Right lobe of liver (tissue), 6 donors: ENCODE data around the gene NME4. TPM values are rescaled to one million over a fixed set of nuclear protein-coding genes. Genes with fewer than 3 reads are reported as not detected.
"Not testable (repeated sequence)": the region's sequence is repeated elsewhere in the genome, so short reads cannot be mapped to it uniquely, and the experiment has no call there.

ENCODE experiments used
- ATAC-seq, 4 donors: fragments of 200-7000 bp; cut with Tn5 transposase; one replicate each; pipeline ENCODE4 v1.9.1; 2020; ENCODE audit warnings: mild to moderate bottlenecking in 4 of 4, moderate library complexity in 4 of 4
- DNase-seq, 3 donors: peaks; one replicate each; pipeline ENCODE4 v3.0.0-alpha.2; 2020
- H3K27ac ChIP-seq, 3 donors: fragments of 200-600 bp; one replicate each; pipeline ENCODE4 v1.8.0; 2022
- H3K27me3 ChIP-seq, 2 donors: fragments of 200-600 bp; one replicate each; pipeline ENCODE4 v1.8.0; 2022
- H3K36me3 ChIP-seq, 4 donors: fragments of 200-600 bp; sonication (generic) in 1 of 4; one replicate each; pipeline versions ENCODE4 v1.5.1 to v1.8.0; 2017 to 2022; ENCODE audit warnings: control low read depth in 1 of 4
- H3K4me1 ChIP-seq, 4 donors: fragments of 200-600 bp; sonication (generic) in 1 of 4; one replicate each; pipeline versions ENCODE4 v1.5.1 to v1.8.0; 2017 to 2022; ENCODE audit warnings: control low read depth in 1 of 4
- H3K4me3 ChIP-seq, 3 donors: fragments of 200-600 bp; one replicate each; pipeline ENCODE4 v1.8.0; 2022
- H3K9me3 ChIP-seq, 4 donors: fragments of 200-600 bp; sonication (generic) in 1 of 4; one replicate each; pipeline versions ENCODE4 v1.5.1 to v1.8.0; 2017 to 2022; ENCODE audit warnings: control low read depth in 1 of 4
- POLR2A ChIP-seq: fragments of 450-650 bp; IDR thresholded peaks from one replicate; pipeline ENCODE4 v1.6.1; 2017; ENCODE audit warnings: antibody characterized with exemption, mild to moderate bottlenecking
- WGBS: methylation state at CpG from one replicate; pipeline ENCODE4 v1.1.6; 2018; ENCODE audit warnings: low coverage, low lambda C conversion rate; ENCODE audit not compliant: insufficient coverage; ENCODE audit errors: missing lambda C conversion rate; 5-methylcytosine and 5-hydroxymethylcytosine counted together
- intact Hi-C, 2 donors: fragments of 100-400 bp; cut with DNase I; formaldehyde crosslinking; loops; one replicate each; pipeline versions ENCODE4 v1.11.2 to v1.14.1; 2022
- total RNA-seq, 6 experiments: library from RNA; depleted of rRNA in 2 of 6; stranded (reverse); fragments of >200 nt in 2 of 6; fragmentation: NEBNext Ultra II Directional in 3 of 6; extraction: Animal tissue kit (Norgen Biotek cat#: 25700) in 3 of 6; gene quantifications; one replicate each; pipeline versions ENCODE4 v1.1.0 to v1.2.4, GENCODE V29; 2016 to 2023
- TF ChIP-seq, protein P1 (sequence below), 4 donors: fragments of 200-600 bp in 3 of 4; fragments of 450-650 bp in 1 of 4; IDR thresholded peaks; one replicate each; pipeline versions ENCODE4 v1.5.1 to v1.8.0; 2016 to 2022; ENCODE audit warnings: antibody characterized with exemption in 4 of 4, mild to moderate bottlenecking in 2 of 4
- donor health status: DM: no; HTN: yes; CAD: no.
- donor health status: DM: no; HTN: no; CAD: no.
- donor health status: DM: no; HTN: no; CAD: no.
- donor health status: DM: no; HTN: yes; CAD: no.
- donor health status: DM: no; HTN: yes; CAD: no.

Gene NME4
- total RNA-seq, 6 experiments from 2014 or later = 50.3 to 83.6 (median 61.0) TPM

DNA sequence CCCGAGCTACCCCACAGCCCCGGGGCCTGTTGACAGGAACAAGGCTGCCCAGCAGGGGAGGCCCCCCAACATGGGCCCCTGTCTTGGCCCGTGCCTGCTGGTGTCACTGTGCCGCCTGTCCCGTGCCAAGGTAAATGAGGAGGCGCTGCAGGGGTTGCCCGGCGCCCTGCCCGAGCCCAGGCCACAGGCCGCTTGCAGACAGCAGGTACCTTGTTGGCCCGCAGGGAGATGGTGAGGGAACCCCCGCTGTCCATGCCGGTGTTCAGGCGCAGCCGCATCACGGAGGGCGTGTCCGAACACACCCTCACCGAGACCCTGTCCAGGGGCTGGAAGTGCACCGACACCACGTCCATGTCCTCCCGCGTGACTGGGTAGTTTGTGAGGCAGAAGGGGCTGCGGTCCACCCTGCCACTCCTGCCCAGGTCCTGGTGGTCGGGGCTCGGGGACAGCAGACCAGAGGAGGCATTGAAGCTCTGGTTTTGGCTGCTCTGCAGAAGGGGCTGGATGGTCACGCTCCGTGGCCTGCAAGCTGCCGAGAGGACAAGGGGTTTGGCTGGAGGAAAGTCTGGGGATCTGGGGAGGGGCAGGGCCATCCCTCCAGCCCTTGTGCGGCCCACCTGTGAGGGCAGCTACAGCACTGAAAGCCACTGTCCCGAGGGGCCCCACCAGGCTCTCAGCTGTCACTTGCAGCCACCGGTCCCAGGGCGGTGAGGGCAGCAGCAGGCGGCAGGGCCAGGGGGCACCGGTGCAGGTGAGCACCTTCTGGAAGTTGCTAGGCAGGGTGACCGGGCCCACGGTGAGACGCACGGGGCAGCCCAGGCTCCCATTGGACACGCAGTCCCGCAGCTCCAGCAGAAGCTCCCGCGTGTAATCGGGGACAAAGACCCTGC, 20.8 kb upstream of the NME4 start:
- intact Hi-C loops = no loop called here
- no peak for ATAC-seq
- no peaks in the 10 kb centered on the region for H3K27me3 ChIP-seq
- peaks cover 0 to 11% (median 0%) of the 10 kb centered on the region in 4 donors for H3K36me3 ChIP-seq
- H3K4me3 ChIP-seq = no peak overlapping the region
- H3K27ac ChIP-seq = no peak overlapping the region
- peak in 2 of 3 donors; percentile 21 to 50 for DNase-seq
- no peak for TF ChIP-seq POLR2A
- TF ChIP-seq, protein P1, sequence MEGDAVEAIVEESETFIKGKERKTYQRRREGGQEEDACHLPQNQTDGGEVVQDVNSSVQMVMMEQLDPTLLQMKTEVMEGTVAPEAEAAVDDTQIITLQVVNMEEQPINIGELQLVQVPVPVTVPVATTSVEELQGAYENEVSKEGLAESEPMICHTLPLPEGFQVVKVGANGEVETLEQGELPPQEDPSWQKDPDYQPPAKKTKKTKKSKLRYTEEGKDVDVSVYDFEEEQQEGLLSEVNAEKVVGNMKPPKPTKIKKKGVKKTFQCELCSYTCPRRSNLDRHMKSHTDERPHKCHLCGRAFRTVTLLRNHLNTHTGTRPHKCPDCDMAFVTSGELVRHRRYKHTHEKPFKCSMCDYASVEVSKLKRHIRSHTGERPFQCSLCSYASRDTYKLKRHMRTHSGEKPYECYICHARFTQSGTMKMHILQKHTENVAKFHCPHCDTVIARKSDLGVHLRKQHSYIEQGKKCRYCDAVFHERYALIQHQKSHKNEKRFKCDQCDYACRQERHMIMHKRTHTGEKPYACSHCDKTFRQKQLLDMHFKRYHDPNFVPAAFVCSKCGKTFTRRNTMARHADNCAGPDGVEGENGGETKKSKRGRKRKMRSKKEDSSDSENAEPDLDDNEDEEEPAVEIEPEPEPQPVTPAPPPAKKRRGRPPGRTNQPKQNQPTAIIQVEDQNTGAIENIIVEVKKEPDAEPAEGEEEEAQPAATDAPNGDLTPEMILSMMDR (IDR thresholded peaks at IDR 0.05) = no peak
- no peaks in the 10 kb centered on the region for H3K4me1 ChIP-seq
- no CpG with 5 or more reads among the region's 44 CpGs for WGBS
- H3K9me3 ChIP-seq = no peaks in the 10 kb centered on the region

DNA sequence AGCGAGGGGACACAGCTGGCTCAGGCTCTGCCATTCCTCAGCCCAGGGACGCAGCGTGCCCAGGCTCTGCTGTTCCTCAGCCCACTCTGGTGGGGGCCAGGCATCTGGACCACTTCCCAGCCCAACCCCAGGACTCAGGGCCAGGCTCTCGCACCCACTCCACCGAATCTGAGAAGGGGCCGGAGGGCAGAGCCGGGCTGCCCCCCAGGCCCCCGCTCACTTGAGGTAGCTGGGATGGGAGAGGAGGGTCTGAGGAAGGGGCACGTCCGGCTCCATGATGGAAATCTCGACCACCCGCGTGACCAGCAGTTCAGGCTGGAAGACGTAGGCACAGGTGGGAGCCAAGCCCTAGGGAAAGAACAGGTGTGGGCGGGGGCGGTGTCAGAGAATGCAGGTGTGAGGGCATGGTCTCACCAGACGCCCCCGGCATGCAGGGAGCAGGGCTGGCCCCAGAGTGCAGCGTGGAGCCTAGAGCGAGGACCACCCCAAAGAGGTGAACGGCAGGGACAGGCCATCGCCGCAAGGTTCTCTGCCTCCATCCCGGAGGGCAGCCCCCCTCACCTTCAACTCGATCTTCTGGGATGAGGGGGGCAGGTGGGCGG, 20.1 kb upstream of the NME4 start:
- WGBS = 87% methylated on average over 3 of the region's 26 CpGs
- intact Hi-C loops = no loop called here
- TF ChIP-seq, protein P1 (IDR thresholded peaks at IDR 0.05) = no peak
- TF ChIP-seq POLR2A = no peak
- no peak overlapping the region for H3K4me3 ChIP-seq
- H3K27me3 ChIP-seq = no peaks in the 10 kb centered on the region
- DNase-seq (peak in 2 of 3 donors; percentile 19 to 49), ATAC-seq (no peak)
- H3K27ac ChIP-seq = no peak overlapping the region
- no peaks in the 10 kb centered on the region for H3K9me3 ChIP-seq
- peaks cover 0 to 11% (median 0%) of the 10 kb centered on the region in 4 donors for H3K36me3 ChIP-seq
- no peaks in the 10 kb centered on the region for H3K4me1 ChIP-seq

DNA sequence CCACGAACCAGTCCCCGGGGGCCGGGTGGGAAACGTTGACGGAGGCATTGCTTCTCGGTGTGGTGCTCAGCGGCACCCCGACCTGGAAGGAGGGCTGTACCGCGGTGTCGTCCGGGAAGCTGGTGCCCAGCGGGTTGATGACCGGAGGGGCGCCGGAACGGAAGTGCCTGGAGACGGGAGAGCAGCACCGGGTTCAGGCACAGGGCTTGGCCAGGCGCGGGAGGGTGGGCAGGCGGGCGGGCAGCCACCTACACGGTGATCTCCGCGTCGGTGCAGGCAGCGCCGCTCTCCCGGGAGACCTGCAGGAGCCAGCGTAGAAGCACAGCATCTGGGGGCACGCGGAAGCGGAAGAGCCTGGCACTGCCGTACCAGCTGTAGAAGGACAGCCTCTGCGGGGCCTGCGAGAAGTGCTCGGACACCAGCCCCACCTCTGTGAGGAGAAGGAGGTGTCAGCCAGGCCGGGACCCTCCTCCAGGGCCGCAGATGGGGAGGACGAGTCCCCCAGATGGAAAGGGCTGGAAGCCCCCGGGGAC, 19.5 kb upstream of the NME4 start:
- Histone ChIP-seq H3K4me3 (no peak overlapping the region), H3K36me3 (peaks cover 0 to 11% (median 0%) of the 10 kb centered on the region in 4 donors), H3K27ac (no peak overlapping the region), H3K4me1 (no peaks in the 10 kb centered on the region), H3K27me3 (no peaks in the 10 kb centered on the region), H3K9me3 (no peaks in the 10 kb centered on the region)
- ATAC-seq (no peak), DNase-seq (peak in 1 of 3 donors; percentile 24)
- WGBS = 83% methylated on average over 7 of the region's 42 CpGs
- TF ChIP-seq, protein P1 (IDR thresholded peaks at IDR 0.05) = no peak
- no peak for TF ChIP-seq POLR2A
- intact Hi-C loops = no loop called here

DNA sequence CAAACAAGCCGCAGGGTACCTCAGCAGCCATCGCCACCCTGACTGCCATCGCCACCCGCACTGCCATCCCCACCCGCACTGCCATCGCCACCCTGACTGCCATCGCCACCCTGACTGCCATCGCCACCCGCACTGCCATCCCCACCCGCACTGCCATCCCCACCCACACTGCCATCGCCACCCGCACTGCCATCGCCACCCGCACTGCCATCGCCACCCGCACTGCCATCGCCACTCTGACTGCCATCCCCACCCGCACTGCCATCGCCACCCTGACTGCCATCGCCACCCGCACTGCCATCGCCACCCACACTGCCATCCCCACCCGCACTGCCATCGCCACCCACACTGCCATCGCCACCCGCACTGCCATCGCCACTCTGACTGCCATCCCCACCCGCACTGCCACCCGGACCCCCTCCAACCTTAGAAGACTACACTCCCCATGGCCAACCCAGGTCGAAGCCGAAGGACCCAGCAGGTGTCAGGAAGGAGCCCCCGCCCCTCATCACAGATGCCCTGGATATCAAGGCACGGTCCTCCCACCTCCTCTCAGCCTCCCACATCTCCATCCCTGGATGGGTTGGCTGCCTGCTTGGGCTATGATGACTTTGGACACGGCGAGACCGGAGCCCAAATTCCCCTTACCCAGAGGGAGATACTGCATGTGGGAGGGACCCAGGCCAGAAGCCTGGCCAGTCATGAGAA, 18.7 kb upstream of the NME4 start:
- intact Hi-C loops, DNase-seq, H3K4me1 ChIP-seq, ATAC-seq, H3K4me3 ChIP-seq, H3K27me3 ChIP-seq, H3K36me3 ChIP-seq, H3K9me3 ChIP-seq, H3K27ac ChIP-seq: not testable (repeated sequence)
- WGBS = 82% methylated on average over 22 of the region's 36 CpGs
